HCT116 (cell line): ENCODE data around the gene GPRC5A.

ENCODE experiments used
- CTCF ChIP-seq, 3 experiments: fragments of 200-600 bp in 1 of 3; sonication (generic) in 1 of 3; IDR thresholded peaks in 2 of 3; conservative IDR thresholded peaks in 1 of 3; 2 replicates each; pipeline ENCODE4 v1.5.1; 2012 to 2017; ENCODE audit warnings: low read depth in 2 of 3, low read length in 2 of 3, antibody characterized with exemption in 1 of 3, borderline replicate concordance in 1 of 3, control low read depth in 1 of 3, mild to moderate bottlenecking in 1 of 3, mixed read lengths in 1 of 3, mixed run types in 1 of 3, moderate library complexity in 1 of 3; ENCODE audit not compliant: insufficient read depth in 1 of 3
- SP1 ChIP-seq: IDR thresholded peaks from 2 replicates; pipeline ENCODE4 v1.6.1; 2012; ENCODE audit warnings: low read depth

- no peak for TF ChIP-seq SP1
- TF ChIP-seq CTCF (IDR thresholded peaks at IDR 0.05 in 2 of 3, conservative IDR thresholded peaks at IDR 0.05 in 1 of 3; ENCODE audit: borderline replicate concordance in 1 of 3, insufficient read depth in 1 of 3, low read depth in 2 of 3, low read length in 2 of 3): no peak
These were observed 37.9 kb upstream of the GPRC5A start for GRCh38 chr12:12853435-12853834.
